ENCODE measurements around the gene ARAP1. TPM values are rescaled to one million over a fixed set of nuclear protein-coding genes. Genes with fewer than 3 reads are reported as not detected.

ARAP1 gene
- total RNA-seq, 1 experiment from 2014 or later: 86.2 TPM

DNA sequence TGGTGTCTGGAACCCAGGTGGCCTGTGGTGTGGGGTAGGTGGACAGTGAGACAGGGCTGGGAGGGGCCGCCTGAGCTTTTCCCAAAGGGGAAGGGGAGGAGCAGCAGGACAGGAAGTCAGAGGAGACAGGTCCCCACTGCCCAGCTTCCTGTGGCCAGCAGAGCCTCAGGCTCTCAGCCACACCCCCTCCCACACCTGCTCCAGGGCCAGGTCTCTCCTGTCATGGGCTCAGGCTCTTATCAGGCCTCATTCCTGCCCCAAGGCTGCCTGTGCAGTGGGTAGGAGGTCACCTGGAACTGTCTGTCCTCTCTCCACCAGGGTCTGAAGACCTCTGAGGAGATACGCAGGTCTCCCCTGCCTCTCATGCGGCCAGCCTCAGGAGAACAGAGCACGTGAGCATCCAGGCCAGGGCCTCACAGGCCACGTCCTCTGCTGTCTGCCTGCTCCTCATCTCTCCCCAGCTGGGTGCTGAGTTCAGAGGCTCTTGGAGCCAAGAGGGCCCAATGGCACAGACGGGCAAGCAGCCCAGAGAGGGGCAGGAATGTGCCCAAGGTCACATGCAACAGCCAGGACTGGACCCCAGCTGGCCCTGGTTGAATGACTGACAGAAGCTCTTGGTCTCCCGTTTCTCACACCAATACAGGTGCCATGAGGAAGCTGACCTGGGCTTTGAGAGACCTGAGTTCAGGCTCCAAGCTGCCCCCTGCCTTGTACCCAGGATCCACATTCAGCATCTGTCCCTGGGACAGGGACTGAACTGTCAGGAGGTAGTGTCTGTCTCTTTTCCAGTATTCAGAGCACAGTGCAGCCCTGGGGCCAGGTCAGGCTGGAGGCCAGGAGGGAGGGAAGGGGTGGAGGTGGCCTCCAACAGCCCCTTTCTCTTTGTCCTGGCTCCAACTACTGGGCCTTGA lies 24.9 kb upstream of the ARAP1 start:
- H3K79me2 ChIP-seq (ENCODE audit: low read length): peaks cover 7% of the 10 kb centered on the region; the same call in 1 of the 2 replicates
- DNase-seq (no peak), ATAC-seq (no peak)
- H3K4me1 ChIP-seq (ENCODE audit: insufficient read depth, low read length): peaks cover 12% of the 10 kb centered on the region
- H4K20me1 ChIP-seq (ENCODE audit: low read length): no peaks in the 10 kb centered on the region
- no peaks in the 10 kb centered on the region for H3K9me3 ChIP-seq (ENCODE audit: low read length)
- H3K4me2 ChIP-seq (ENCODE audit: low read length): no peak overlapping the region
- H3F3A ChIP-seq (ENCODE audit: low read length, unreplicated experiment): no peaks in the 10 kb centered on the region
- H2AFZ ChIP-seq (ENCODE audit: low read length): no peak overlapping the region
- H3K9ac ChIP-seq (ENCODE audit: low read length): no peak overlapping the region
- TF ChIP-seq, protein P1, sequence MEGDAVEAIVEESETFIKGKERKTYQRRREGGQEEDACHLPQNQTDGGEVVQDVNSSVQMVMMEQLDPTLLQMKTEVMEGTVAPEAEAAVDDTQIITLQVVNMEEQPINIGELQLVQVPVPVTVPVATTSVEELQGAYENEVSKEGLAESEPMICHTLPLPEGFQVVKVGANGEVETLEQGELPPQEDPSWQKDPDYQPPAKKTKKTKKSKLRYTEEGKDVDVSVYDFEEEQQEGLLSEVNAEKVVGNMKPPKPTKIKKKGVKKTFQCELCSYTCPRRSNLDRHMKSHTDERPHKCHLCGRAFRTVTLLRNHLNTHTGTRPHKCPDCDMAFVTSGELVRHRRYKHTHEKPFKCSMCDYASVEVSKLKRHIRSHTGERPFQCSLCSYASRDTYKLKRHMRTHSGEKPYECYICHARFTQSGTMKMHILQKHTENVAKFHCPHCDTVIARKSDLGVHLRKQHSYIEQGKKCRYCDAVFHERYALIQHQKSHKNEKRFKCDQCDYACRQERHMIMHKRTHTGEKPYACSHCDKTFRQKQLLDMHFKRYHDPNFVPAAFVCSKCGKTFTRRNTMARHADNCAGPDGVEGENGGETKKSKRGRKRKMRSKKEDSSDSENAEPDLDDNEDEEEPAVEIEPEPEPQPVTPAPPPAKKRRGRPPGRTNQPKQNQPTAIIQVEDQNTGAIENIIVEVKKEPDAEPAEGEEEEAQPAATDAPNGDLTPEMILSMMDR (conservative IDR thresholded peaks at IDR 0.05; ENCODE audit: low read depth, low read length): no peak
- TF ChIP-seq EZH2 (IDR thresholded peaks at IDR 0.05; ENCODE audit: low read length, unreplicated experiment) (no peak), EZH2phosphoT487 (IDR thresholded peaks at IDR 0.05; ENCODE audit: borderline replicate concordance, low read length) (no peak)
- H3K9me2 ChIP-seq (replicated peaks; ENCODE audit: low read length): no peaks in the 10 kb centered on the region
- no peak overlapping the region for H3K4me3 ChIP-seq (ENCODE audit: low read length)
- POLR2A ChIA-PET (ENCODE audit: unreplicated experiment): no interaction called here
- H3K36me3 ChIP-seq (ENCODE audit: low read depth, low read length): no peaks in the 10 kb centered on the region
- H3K27ac ChIP-seq (ENCODE audit: low read length): no peak overlapping the region
- intact Hi-C loops (cut with micrococcal nuclease): no loop called here
- CTCF ChIA-PET: no interaction called here
- BruUV-seq (replicated peaks): no TSS peak
- H3K27me3 ChIP-seq (ENCODE audit: low read length): no peaks in the 10 kb centered on the region

DNA sequence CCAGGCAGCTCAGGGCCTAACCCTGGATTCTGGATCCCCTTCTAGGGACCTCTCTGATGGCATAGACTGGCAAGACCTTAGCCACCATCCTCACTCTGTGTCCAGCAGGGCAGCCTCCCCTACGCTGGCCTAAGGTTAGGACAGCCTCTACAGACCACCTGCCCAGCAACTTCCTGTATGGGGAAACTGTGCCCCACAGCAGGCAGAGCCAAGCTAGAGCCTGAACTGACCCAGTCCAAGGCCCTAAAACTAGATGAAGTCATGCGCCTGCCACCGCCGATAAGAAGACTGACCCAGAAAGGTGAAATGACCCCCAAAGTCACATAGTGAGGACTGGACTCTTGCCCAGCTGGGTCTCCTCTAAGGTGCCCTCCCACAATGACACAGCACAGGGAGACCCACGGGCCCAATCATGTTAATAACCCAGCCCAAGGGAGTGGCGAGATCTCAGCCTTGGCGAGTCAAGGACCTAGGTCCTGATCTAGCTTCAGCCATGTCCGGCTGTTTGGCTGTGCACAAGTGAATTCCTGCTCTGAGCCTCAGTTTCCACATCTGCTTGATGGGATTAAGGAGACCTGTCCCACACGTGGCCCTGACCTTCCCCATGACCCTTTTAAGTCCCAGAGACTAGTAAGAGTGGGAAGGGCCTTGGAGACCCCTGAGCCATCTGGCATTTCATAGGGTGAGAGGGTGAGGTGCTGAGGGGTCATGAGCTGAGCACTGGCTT lies 24.1 kb upstream of the ARAP1 start:
- Histone ChIP-seq H3K79me2 (ENCODE audit: low read length) (peaks cover 7% of the 10 kb centered on the region; the same call in 1 of the 2 replicates), H3K9me2 (replicated peaks; ENCODE audit: low read length) (no peaks in the 10 kb centered on the region), H3K9me3 (ENCODE audit: low read length) (no peaks in the 10 kb centered on the region), H3K4me1 (ENCODE audit: insufficient read depth, low read length) (peaks cover 9% of the 10 kb centered on the region; the same call in 1 of the 2 replicates), H3K4me3 (ENCODE audit: low read length) (no peak overlapping the region), H3K9ac (ENCODE audit: low read length) (no peak overlapping the region), H2AFZ (ENCODE audit: low read length) (no peak overlapping the region), H3K27ac (ENCODE audit: low read length) (no peak overlapping the region), H3K4me2 (ENCODE audit: low read length) (no peak overlapping the region), H3F3A (ENCODE audit: low read length, unreplicated experiment) (no peaks in the 10 kb centered on the region), H3K36me3 (ENCODE audit: low read depth, low read length) (no peaks in the 10 kb centered on the region), H4K20me1 (ENCODE audit: low read length) (no peaks in the 10 kb centered on the region), H3K27me3 (ENCODE audit: low read length) (no peaks in the 10 kb centered on the region)
- DNase-seq (no peak), ATAC-seq (no peak)
- no peak for TF ChIP-seq EZH2 (IDR thresholded peaks at IDR 0.05; ENCODE audit: low read length, unreplicated experiment)
- TF ChIP-seq, protein P1 (conservative IDR thresholded peaks at IDR 0.05; ENCODE audit: low read depth, low read length): no peak
- no peak for TF ChIP-seq EZH2phosphoT487 (IDR thresholded peaks at IDR 0.05; ENCODE audit: borderline replicate concordance, low read length)
- no TSS peak for BruUV-seq (replicated peaks)
- intact Hi-C loops (cut with micrococcal nuclease): no loop called here
- CTCF ChIA-PET: no interaction called here
- POLR2A ChIA-PET (ENCODE audit: unreplicated experiment): interaction anchor here (0.5 kb wide), 1 partner anchor 47 kb away, joined by 3 read pairs; no protein-coding TSS in a partner anchor

Measured in PC-3 (cell line).